ENCODE data around the gene HOXD4. TPM values are rescaled to one million over a fixed set of nuclear protein-coding genes. Genes with fewer than 3 reads are reported as not detected.

HOXD4 gene
- total RNA-seq, 1 experiment from 2014 or later = not detected

DNA sequence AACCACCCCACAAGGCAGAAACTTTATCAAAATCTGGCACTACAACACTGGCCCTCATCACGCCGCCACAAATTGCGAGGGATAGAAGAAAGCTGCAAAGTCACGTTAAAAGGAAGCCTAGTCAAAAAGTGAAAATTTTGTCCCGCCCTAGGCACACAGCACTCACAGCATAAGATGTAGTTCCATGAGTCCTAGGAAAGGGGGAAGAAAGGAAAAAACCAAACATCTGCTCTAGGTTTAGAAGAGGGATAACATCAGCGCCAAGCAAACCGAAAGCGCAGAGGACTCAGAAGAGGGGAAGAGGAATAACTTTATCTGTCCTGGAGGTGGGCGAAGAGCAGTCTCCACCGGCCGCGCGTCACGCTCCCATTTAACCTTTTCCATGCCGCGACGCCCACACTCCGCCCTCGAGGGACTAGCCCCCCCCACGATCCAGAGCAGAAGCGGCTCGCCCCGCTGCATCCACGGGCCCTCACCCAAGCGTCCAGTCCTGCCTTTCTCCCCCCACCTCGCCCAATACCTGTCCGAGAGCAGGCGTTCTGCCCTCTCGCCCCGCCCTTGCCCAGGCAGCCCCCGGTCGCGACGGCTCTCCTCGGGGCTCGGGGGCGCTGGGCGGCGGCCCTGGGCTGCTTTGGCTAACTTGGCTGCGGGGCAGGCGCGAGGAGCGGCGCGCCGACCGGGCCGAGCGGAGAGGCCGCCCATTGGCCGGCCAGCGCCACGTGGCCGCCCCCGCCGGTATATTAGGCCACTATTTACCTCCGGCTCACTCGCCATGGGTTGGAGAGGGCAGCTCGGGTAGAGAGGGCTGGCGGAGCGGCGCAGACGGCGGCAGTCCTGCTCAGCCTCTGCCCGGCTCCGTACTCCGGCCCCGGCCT lies 36.8 kb downstream of the HOXD4 start, which contains the start of gene HOXD1 (continued):
- TF ChIP-seq CBFB (CRISPR knock-in tag; IDR thresholded peaks at IDR 0.05; ENCODE audit: low read depth) = no peak
- TF ChIP-seq, protein P1, sequence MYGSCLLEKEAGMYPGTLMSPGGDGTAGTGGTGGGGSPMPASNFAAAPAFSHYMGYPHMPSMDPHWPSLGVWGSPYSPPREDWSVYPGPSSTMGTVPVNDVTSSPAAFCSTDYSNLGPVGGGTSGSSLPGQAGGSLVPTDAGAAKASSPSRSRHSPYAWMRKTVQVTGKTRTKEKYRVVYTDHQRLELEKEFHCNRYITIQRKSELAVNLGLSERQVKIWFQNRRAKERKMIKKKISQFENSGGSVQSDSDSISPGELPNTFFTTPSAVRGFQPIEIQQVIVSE (CRISPR knock-in tag; IDR thresholded peaks at IDR 0.05; ENCODE audit: borderline replicate concordance) = no peak
- TF ChIP-seq, protein P2, sequence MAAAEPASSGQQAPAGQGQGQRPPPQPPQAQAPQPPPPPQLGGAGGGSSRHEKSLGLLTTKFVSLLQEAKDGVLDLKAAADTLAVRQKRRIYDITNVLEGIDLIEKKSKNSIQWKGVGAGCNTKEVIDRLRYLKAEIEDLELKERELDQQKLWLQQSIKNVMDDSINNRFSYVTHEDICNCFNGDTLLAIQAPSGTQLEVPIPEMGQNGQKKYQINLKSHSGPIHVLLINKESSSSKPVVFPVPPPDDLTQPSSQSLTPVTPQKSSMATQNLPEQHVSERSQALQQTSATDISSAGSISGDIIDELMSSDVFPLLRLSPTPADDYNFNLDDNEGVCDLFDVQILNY (CRISPR knock-in tag; IDR thresholded peaks at IDR 0.05) = 0 out of 2 replicates have a peak, but pooled peaks have one; percentile 18

DNA sequence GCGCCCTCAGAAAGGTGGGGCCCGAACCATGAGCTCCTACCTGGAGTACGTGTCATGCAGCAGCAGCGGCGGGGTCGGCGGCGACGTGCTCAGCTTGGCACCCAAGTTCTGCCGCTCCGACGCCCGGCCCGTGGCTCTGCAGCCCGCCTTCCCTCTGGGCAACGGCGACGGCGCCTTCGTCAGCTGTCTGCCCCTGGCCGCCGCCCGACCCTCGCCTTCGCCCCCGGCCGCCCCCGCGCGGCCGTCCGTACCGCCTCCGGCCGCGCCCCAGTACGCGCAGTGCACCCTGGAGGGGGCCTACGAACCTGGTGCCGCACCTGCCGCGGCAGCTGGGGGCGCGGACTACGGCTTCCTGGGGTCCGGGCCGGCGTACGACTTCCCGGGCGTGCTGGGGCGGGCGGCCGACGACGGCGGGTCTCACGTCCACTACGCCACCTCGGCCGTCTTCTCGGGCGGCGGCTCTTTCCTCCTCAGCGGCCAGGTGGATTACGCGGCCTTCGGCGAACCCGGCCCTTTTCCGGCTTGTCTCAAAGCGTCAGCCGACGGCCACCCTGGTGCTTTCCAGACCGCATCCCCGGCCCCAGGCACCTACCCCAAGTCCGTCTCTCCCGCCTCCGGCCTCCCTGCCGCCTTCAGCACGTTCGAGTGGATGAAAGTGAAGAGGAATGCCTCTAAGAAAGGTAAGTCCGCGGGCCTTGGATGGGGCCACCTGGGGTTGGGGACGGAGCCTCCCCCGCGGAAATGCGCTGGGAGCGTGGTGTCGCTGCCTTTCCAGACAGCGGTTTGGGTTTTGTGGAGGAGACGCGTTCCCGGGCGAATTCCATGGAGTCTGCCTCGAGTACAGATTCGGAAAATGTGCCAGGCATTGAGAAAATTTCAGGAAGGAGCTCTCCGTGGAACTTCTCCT lies 37.7 kb downstream of the HOXD4 start:
- H3K9me3 Mint-ChIP-seq = no peaks in the 10 kb centered on the region
- H3K27me3 Mint-ChIP-seq (ENCODE audit: low read depth) = peaks cover 98% of the 10 kb centered on the region
- ATAC-seq (peak; percentile 13), DNase-seq (ENCODE audit: low spot score) (peak; percentile 59)
- ChIA-PET CTCF (interaction anchor here (0.9 to 2.0 kb wide), 4 partner anchors 11 to 365 kb away, joined by 3 to 14 read pairs (median 4); no protein-coding TSS in a partner anchor), POLR2A (no interaction called here)
- H3K27ac Mint-ChIP-seq = no peak overlapping the region
- H3K4me3 Mint-ChIP-seq = peak overlapping the region; percentile 55
- no peaks in the 10 kb centered on the region for H3K36me3 Mint-ChIP-seq
- H3K4me1 Mint-ChIP-seq = peaks cover 45% of the 10 kb centered on the region
- TF ChIP-seq CREB1 (CRISPR knock-in tag; IDR thresholded peaks at IDR 0.05) (no peak), ZNF219 (CRISPR knock-in tag; IDR thresholded peaks at IDR 0.05; ENCODE audit: borderline replicate concordance) (no peak), ESRRA (CRISPR knock-in tag; IDR thresholded peaks at IDR 0.05; ENCODE audit: borderline replicate concordance) (no peak), ZNF121 (CRISPR knock-in tag; IDR thresholded peaks at IDR 0.05) (no peak), NFE2L1 (CRISPR knock-in tag; IDR thresholded peaks at IDR 0.05) (0 out of 2 replicates have a peak, but pooled peaks have one; percentile 26), FOXK1 (CRISPR knock-in tag; IDR thresholded peaks at IDR 0.05) (no peak), TP53 (CRISPR knock-in tag; IDR thresholded peaks at IDR 0.05) (no peak), GRHL2 (CRISPR knock-in tag; IDR thresholded peaks at IDR 0.05; ENCODE audit: insufficient replicate concordance, severe bottlenecking) (no peak), ATF1 (CRISPR knock-in tag; IDR thresholded peaks at IDR 0.05) (peak; percentile 45; the same call in 1 of the 2 replicates), ZNF232 (CRISPR knock-in tag; IDR thresholded peaks at IDR 0.05) (no peak), SP1 (CRISPR knock-in tag; conservative IDR thresholded peaks at IDR 0.05) (no peak; the same call in none of the 2 replicates), ELF4 (CRISPR knock-in tag; IDR thresholded peaks at IDR 0.05; ENCODE audit: low read depth) (no peak), TEAD1 (CRISPR knock-in tag; IDR thresholded peaks at IDR 0.05) (no peak), ZNF317 (CRISPR knock-in tag; IDR thresholded peaks at IDR 0.05; ENCODE audit: borderline replicate concordance, low read depth) (no peak), TCF7 (CRISPR knock-in tag; IDR thresholded peaks at IDR 0.05; ENCODE audit: low read depth) (no peak)
- TF ChIP-seq, protein P3, sequence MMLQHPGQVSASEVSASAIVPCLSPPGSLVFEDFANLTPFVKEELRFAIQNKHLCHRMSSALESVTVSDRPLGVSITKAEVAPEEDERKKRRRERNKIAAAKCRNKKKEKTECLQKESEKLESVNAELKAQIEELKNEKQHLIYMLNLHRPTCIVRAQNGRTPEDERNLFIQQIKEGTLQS (CRISPR knock-in tag; conservative IDR thresholded peaks at IDR 0.05) = no peak
- TF ChIP-seq, protein P4, sequence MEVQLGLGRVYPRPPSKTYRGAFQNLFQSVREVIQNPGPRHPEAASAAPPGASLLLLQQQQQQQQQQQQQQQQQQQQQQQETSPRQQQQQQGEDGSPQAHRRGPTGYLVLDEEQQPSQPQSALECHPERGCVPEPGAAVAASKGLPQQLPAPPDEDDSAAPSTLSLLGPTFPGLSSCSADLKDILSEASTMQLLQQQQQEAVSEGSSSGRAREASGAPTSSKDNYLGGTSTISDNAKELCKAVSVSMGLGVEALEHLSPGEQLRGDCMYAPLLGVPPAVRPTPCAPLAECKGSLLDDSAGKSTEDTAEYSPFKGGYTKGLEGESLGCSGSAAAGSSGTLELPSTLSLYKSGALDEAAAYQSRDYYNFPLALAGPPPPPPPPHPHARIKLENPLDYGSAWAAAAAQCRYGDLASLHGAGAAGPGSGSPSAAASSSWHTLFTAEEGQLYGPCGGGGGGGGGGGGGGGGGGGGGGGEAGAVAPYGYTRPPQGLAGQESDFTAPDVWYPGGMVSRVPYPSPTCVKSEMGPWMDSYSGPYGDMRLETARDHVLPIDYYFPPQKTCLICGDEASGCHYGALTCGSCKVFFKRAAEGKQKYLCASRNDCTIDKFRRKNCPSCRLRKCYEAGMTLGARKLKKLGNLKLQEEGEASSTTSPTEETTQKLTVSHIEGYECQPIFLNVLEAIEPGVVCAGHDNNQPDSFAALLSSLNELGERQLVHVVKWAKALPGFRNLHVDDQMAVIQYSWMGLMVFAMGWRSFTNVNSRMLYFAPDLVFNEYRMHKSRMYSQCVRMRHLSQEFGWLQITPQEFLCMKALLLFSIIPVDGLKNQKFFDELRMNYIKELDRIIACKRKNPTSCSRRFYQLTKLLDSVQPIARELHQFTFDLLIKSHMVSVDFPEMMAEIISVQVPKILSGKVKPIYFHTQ (CRISPR knock-in tag; IDR thresholded peaks at IDR 0.05) = no peak
- TF ChIP-seq, protein P5, sequence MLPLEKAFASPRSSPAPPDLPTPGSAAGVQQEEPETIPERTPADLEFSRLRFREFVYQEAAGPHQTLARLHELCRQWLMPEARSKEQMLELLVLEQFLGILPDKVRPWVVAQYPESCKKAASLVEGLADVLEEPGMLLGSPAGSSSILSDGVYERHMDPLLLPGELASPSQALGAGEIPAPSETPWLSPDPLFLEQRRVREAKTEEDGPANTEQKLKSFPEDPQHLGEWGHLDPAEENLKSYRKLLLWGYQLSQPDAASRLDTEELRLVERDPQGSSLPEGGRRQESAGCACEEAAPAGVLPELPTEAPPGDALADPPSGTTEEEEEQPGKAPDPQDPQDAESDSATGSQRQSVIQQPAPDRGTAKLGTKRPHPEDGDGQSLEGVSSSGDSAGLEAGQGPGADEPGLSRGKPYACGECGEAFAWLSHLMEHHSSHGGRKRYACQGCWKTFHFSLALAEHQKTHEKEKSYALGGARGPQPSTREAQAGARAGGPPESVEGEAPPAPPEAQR (CRISPR knock-in tag; IDR thresholded peaks at IDR 0.05) = no peak
- TF ChIP-seq, protein P6, sequence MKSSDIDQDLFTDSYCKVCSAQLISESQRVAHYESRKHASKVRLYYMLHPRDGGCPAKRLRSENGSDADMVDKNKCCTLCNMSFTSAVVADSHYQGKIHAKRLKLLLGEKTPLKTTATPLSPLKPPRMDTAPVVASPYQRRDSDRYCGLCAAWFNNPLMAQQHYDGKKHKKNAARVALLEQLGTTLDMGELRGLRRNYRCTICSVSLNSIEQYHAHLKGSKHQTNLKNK (CRISPR knock-in tag; IDR thresholded peaks at IDR 0.05) = no peak
